ENCODE data around the gene RASA2. TPM values are rescaled to one million over a fixed set of nuclear protein-coding genes. Genes with fewer than 3 reads are reported as not detected.

The RASA2 gene
- total RNA-seq, 1 donor from 2014 or later = 13.2 TPM

DNA sequence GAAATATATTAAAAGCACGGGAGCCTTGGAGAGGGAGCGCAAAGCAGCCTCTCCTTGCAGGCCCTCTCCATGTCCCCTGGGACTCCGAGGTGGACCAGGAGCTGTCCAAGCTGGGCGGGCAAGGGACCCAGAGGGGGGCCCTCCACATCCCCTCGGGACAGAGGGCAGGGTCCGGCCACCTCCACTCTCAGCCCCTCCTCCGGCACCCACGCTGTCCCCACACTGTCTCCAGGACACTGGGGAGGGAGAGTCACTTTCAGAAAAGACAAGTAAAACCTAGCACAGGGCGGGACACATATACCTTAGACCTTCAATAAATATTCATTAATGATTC, 173.8 kb downstream of the RASA2 start:
- H3K4me1 Mint-ChIP-seq (ENCODE audit: low read depth, unreplicated experiment) = peaks cover 1% of the 10 kb centered on the region
- H3K9me3 Mint-ChIP-seq (ENCODE audit: unreplicated experiment) = peaks cover 4% of the 10 kb centered on the region
- H3K27ac Mint-ChIP-seq (ENCODE audit: unreplicated experiment) = no peak overlapping the region
- TF ChIP-seq, protein P1, sequence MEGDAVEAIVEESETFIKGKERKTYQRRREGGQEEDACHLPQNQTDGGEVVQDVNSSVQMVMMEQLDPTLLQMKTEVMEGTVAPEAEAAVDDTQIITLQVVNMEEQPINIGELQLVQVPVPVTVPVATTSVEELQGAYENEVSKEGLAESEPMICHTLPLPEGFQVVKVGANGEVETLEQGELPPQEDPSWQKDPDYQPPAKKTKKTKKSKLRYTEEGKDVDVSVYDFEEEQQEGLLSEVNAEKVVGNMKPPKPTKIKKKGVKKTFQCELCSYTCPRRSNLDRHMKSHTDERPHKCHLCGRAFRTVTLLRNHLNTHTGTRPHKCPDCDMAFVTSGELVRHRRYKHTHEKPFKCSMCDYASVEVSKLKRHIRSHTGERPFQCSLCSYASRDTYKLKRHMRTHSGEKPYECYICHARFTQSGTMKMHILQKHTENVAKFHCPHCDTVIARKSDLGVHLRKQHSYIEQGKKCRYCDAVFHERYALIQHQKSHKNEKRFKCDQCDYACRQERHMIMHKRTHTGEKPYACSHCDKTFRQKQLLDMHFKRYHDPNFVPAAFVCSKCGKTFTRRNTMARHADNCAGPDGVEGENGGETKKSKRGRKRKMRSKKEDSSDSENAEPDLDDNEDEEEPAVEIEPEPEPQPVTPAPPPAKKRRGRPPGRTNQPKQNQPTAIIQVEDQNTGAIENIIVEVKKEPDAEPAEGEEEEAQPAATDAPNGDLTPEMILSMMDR (IDR thresholded peaks at IDR 0.05; ENCODE audit: partially characterized antibody, unreplicated experiment) = no peak
- peaks cover 11% of the 10 kb centered on the region for H3K27me3 Mint-ChIP-seq (ENCODE audit: unreplicated experiment)
- peaks cover 20% of the 10 kb centered on the region for H3K36me3 Mint-ChIP-seq (ENCODE audit: unreplicated experiment)
- no peak overlapping the region for H3K4me3 Mint-ChIP-seq (ENCODE audit: unreplicated experiment)
- no peak for DNase-seq

DNA sequence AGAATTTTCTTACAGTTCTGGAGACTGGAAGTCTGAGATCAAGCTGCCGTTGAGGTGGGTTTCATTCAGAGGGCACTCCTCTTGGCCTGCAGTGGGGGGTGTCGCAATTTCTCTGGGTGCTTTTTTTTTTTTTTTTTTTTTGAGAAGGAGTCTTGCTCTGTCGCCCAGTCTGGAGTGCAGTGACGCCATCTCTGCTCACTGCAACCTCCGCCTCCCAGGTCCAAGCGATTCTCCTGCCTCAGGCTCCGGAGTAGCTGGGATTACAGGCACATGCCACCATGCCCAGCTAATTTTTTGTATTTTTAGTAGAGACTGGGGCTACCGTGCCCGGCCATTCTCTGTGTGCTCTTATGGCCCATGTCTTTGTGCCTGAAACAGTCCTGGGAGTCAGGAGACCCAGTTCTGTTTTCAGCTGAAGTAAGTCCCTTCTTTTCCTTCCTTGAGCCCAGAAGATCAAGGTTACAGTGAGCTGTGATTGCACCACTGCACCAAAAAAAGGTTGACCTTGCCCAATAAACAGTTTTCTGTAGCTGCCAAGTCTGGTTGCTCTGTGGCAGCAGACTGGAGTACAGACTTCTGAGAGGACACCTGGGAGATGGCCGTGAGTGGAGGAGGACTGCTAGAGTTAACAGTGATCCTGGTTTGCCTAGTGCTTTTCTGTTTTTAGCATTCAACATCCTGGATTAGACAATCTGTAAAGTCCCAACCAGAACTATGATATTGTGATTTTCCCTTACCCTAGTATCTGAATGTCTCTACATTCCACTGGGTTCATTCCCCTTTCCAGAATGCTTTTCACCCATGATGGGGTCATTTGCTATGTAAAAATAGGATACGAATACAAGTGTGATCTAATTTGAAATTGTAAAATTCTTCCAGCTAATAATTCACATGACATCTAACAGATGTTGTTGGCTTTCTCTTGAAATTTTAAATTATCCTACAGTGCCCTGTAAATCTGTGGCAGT, 174.7 kb downstream of the RASA2 start:
- no peak for DNase-seq
- Mint-ChIP-seq H3K4me3 (ENCODE audit: unreplicated experiment) (peak overlapping the region; percentile 20), H3K4me1 (ENCODE audit: low read depth, unreplicated experiment) (peaks cover 1% of the 10 kb centered on the region), H3K9me3 (ENCODE audit: unreplicated experiment) (peaks cover 4% of the 10 kb centered on the region), H3K27ac (ENCODE audit: unreplicated experiment) (no peak overlapping the region), H3K36me3 (ENCODE audit: unreplicated experiment) (peaks cover 16% of the 10 kb centered on the region), H3K27me3 (ENCODE audit: unreplicated experiment) (peaks cover 11% of the 10 kb centered on the region)
- TF ChIP-seq, protein P1 (IDR thresholded peaks at IDR 0.05; ENCODE audit: partially characterized antibody, unreplicated experiment) = no peak

GRCh38 chr3:141663993-141664392, 177.2 kb downstream of the RASA2 start:
- Mint-ChIP-seq H3K36me3 (ENCODE audit: unreplicated experiment) (peaks cover 5% of the 10 kb centered on the region), H3K27ac (ENCODE audit: unreplicated experiment) (no peak overlapping the region), H3K9me3 (ENCODE audit: unreplicated experiment) (peaks cover 4% of the 10 kb centered on the region), H3K27me3 (ENCODE audit: unreplicated experiment) (peaks cover 13% of the 10 kb centered on the region), H3K4me3 (ENCODE audit: unreplicated experiment) (no peak overlapping the region), H3K4me1 (ENCODE audit: low read depth, unreplicated experiment) (peaks cover 1% of the 10 kb centered on the region)
- DNase-seq = no peak
- TF ChIP-seq, protein P1 (IDR thresholded peaks at IDR 0.05; ENCODE audit: partially characterized antibody, unreplicated experiment) = no peak

Other genes starting within 250 kb of the RASA2 start
- 9.3 TPM for gene ZBTB38, start 118.5 kb upstream of the RASA2 start, total RNA-seq (ENCODE audit: unreplicated experiment)

Measured in glutamatergic neuron (in vitro differentiated cells).